Measurements from ENCODE around the gene DNAL4. TPM values are rescaled to one million over a fixed set of nuclear protein-coding genes. Genes with fewer than 3 reads are reported as not detected.

Gene DNAL4
- total and polyA plus RNA-seq, 2 donors (not counting 3 experiments of a cell fraction or from before 2014, with no cell fraction given): 12.9 to 22.7 TPM

DNA sequence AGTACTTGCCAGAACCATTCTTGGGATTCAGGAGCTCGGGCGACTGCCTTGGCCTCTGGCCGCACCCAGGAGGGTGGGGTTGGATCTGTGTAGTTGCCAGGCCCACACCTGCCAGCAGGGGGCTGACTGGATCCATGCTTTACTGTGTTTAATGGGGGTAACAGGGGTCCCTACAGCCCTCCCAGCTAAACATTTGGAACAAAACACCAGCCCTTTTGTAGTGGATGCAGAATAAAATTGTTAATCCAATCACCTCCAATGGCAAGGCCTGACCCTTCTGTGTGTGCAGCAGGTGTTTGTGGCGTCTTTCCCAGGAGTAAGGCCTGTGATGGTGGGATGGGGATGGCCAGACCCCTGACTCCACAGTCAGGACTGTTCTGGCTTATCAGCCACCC lies 60.6 kb downstream of the DNAL4 start:
- Histone ChIP-seq H3K79me2 (ENCODE audit: control insufficient read depth, insufficient read depth, low read length) (no peaks in the 10 kb centered on the region), H3K9me3 (replicated peaks; ENCODE audit: control insufficient read depth, insufficient read depth, low read length) (no peaks in the 10 kb centered on the region), H3K9ac (replicated peaks; ENCODE audit: extremely low read depth, insufficient read depth, low read length) (no peak overlapping the region), H2AFZ (ENCODE audit: low read depth, low read length) (no peak overlapping the region), H3K9me1 (replicated peaks; ENCODE audit: control insufficient read depth, extremely low read depth, insufficient read depth, low read length) (no peaks in the 10 kb centered on the region), H3K4me1 (ENCODE audit: control insufficient read depth, extremely low read depth, insufficient read depth, low read length) (no peaks in the 10 kb centered on the region), H3K36me3 (ENCODE audit: control insufficient read depth in 2 of 2, extremely low read depth in 1 of 2, insufficient read depth in 2 of 2, low read length in 2 of 2) (peaks cover 9 to 53% of the 10 kb centered on the region in 2 experiments), H3K4me3 (replicated peaks in 1 of 3; ENCODE audit: insufficient read depth in 1 of 3, low read depth in 1 of 3, low read length in 3 of 3) (no peak overlapping the region), H3K27ac (ENCODE audit: insufficient read depth, low read depth, low read length) (no peak overlapping the region), H3K4me2 (ENCODE audit: insufficient read depth, low read length) (no peak overlapping the region), H3K27me3 (ENCODE audit: control insufficient read depth in 2 of 2, insufficient read depth in 2 of 2, low read length in 2 of 2) (no peaks in the 10 kb centered on the region), H4K20me1 (replicated peaks; ENCODE audit: control insufficient read depth, extremely low read depth, insufficient read depth, low read length) (no peaks in the 10 kb centered on the region)
- CTCF ChIA-PET: interaction anchor here (1.0 to 3.9 kb wide), 10 partner anchors 8 to 681 kb away, joined by 3 to 19 read pairs (median 5); partner anchors contain the start of gene GTPBP1
- dilution Hi-C loops (cut with MboI; ENCODE audit: extremely low pct_ligation_motif_present, low sequenced_read_pairs) (no loop called here), intact Hi-C loops (cut with micrococcal nuclease) (no loop called here)
- peak; percentile 26 for TF ChIP-seq POLR2AphosphoS5 (IDR thresholded peaks at IDR 0.05; ENCODE audit: insufficient read depth, low read depth, low read length)
- TF ChIP-seq, protein P1, sequence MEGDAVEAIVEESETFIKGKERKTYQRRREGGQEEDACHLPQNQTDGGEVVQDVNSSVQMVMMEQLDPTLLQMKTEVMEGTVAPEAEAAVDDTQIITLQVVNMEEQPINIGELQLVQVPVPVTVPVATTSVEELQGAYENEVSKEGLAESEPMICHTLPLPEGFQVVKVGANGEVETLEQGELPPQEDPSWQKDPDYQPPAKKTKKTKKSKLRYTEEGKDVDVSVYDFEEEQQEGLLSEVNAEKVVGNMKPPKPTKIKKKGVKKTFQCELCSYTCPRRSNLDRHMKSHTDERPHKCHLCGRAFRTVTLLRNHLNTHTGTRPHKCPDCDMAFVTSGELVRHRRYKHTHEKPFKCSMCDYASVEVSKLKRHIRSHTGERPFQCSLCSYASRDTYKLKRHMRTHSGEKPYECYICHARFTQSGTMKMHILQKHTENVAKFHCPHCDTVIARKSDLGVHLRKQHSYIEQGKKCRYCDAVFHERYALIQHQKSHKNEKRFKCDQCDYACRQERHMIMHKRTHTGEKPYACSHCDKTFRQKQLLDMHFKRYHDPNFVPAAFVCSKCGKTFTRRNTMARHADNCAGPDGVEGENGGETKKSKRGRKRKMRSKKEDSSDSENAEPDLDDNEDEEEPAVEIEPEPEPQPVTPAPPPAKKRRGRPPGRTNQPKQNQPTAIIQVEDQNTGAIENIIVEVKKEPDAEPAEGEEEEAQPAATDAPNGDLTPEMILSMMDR (IDR thresholded peaks at IDR 0.05; ENCODE audit: extremely low read depth in 1 of 2, insufficient read depth in 1 of 2, low read depth in 1 of 2, low read length in 2 of 2): peak; percentile 75 to 79
- TF ChIP-seq GATA2 (IDR thresholded peaks at IDR 0.05; ENCODE audit: insufficient read depth, insufficient read length, low read depth, low read length): no peak
- POLR2A ChIA-PET: no interaction called here
- BruUV-seq (replicated peaks): no TSS peak
- FAIRE-seq (peak; percentile 66), DNase-seq (ENCODE audit: low read depth, low spot score) (peak; percentile 19)

DNA sequence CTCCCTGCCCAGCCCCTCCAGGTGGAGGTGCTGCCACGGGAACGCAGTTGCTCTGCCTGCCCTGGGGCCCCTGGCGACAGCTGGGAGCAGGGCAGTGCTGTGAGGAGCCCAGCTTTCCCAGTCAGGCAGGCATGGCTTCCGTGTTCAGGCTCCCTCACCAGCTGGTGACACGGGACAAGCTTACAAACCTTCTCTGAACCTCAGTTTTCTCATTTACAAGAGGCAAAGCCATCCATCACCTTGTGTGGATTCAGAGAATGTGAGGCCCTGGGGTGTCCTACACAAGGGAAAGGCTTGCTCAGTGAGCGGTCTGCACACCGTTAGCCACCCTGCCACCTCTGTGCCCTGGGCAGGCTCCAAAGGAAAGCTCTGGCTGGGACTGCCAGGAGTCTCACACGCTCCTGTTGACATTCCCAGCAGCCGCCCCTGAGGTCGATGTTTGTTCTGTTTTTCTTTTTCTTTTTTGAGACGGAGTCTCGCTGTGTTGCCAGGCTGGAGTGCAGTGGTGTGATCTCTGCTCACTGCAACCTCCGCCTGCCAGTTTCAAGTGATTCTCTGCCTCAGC lies 61.6 kb downstream of the DNAL4 start:
- DNase-seq (ENCODE audit: low read depth, low spot score) (no peak), FAIRE-seq (no peak)
- Histone ChIP-seq H3K9ac (replicated peaks; ENCODE audit: extremely low read depth, insufficient read depth, low read length) (no peak overlapping the region), H4K20me1 (replicated peaks; ENCODE audit: control insufficient read depth, extremely low read depth, insufficient read depth, low read length) (no peaks in the 10 kb centered on the region), H3K4me1 (ENCODE audit: control insufficient read depth, extremely low read depth, insufficient read depth, low read length) (no peaks in the 10 kb centered on the region), H3K9me1 (replicated peaks; ENCODE audit: control insufficient read depth, extremely low read depth, insufficient read depth, low read length) (no peaks in the 10 kb centered on the region), H3K9me3 (replicated peaks; ENCODE audit: control insufficient read depth, insufficient read depth, low read length) (no peaks in the 10 kb centered on the region), H3K27ac (ENCODE audit: insufficient read depth, low read depth, low read length) (no peak overlapping the region), H3K36me3 (ENCODE audit: control insufficient read depth in 2 of 2, extremely low read depth in 1 of 2, insufficient read depth in 2 of 2, low read length in 2 of 2) (peaks cover 13 to 55% of the 10 kb centered on the region in 2 experiments), H3K4me3 (replicated peaks in 1 of 3; ENCODE audit: insufficient read depth in 1 of 3, low read depth in 1 of 3, low read length in 3 of 3) (no peak overlapping the region), H3K79me2 (ENCODE audit: control insufficient read depth, insufficient read depth, low read length) (no peaks in the 10 kb centered on the region), H3K4me2 (ENCODE audit: insufficient read depth, low read length) (no peak overlapping the region), H3K27me3 (ENCODE audit: control insufficient read depth in 2 of 2, insufficient read depth in 2 of 2, low read length in 2 of 2) (no peaks in the 10 kb centered on the region), H2AFZ (ENCODE audit: low read depth, low read length) (no peak overlapping the region)
- TF ChIP-seq JUN (IDR thresholded peaks at IDR 0.05; ENCODE audit: borderline replicate concordance, insufficient read depth, insufficient read length, low read depth) (no peak), GATA2 (IDR thresholded peaks at IDR 0.05; ENCODE audit: insufficient read depth, insufficient read length, low read depth, low read length) (no peak), POLR2A (IDR thresholded peaks at IDR 0.05; ENCODE audit: low read depth, low read length) (no peak), EZH2 (IDR thresholded peaks at IDR 0.05; ENCODE audit: borderline replicate concordance, low read depth, low read length, severe bottlenecking) (no peak), MYC (IDR thresholded peaks at IDR 0.05; ENCODE audit: low read depth, low read length) (no peak), POLR2AphosphoS5 (IDR thresholded peaks at IDR 0.05; ENCODE audit: insufficient read depth, low read depth, low read length) (no peak), FOS (IDR thresholded peaks at IDR 0.05; ENCODE audit: borderline replicate concordance, insufficient read depth, low read length) (no peak)
- TF ChIP-seq, protein P2, sequence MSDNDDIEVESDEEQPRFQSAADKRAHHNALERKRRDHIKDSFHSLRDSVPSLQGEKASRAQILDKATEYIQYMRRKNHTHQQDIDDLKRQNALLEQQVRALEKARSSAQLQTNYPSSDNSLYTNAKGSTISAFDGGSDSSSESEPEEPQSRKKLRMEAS (IDR thresholded peaks at IDR 0.05; ENCODE audit: insufficient read depth, insufficient read length): no peak
- TF ChIP-seq, protein P1 (IDR thresholded peaks at IDR 0.05; ENCODE audit: extremely low read depth in 1 of 2, insufficient read depth in 1 of 2, low read depth in 1 of 2, low read length in 2 of 2): no peak
- ChIA-PET POLR2A (no interaction called here), CTCF (interaction anchor here (1.0 to 3.9 kb wide), 7 partner anchors 11 to 137 kb away, joined by 3 to 11 read pairs (median 4); partner anchors contain the start of gene GTPBP1)
- BruUV-seq (replicated peaks): no TSS peak
- dilution Hi-C loops (cut with MboI; ENCODE audit: extremely low pct_ligation_motif_present, low sequenced_read_pairs): no loop called here
- intact Hi-C loops (cut with micrococcal nuclease): no loop called here
